Vagina (tissue), 2 donors: ENCODE results near the gene PLCB1.

ENCODE experiments used
- CTCF ChIP-seq, 3 experiments: fragments of 450-650 bp in 2 of 3; fragments of 200-600 bp in 1 of 3; sonication (generic) in 1 of 3; IDR thresholded peaks; one replicate each; pipeline ENCODE4 v1.5.1; 2017 to 2019; ENCODE audit warnings: antibody characterized with exemption in 3 of 3, mild to moderate bottlenecking in 2 of 3, moderate library complexity in 2 of 3
- POLR2A ChIP-seq, 2 donors: fragments of 450-650 bp; IDR thresholded peaks; one replicate each; pipeline ENCODE4 v1.6.1; 2017; ENCODE audit warnings: antibody characterized with exemption in 2 of 2, mild to moderate bottlenecking in 2 of 2, moderate library complexity in 2 of 2
- POLR2AphosphoS5 ChIP-seq, 2 donors: sonication (generic); formaldehyde crosslinking; IDR thresholded peaks; one replicate each; pipeline ENCODE4 v1.9.0; 2017; ENCODE audit warnings: antibody characterized with exemption in 2 of 2, mild to moderate bottlenecking in 2 of 2, low read depth in 1 of 2; ENCODE audit not compliant: insufficient read depth in 1 of 2

- TF ChIP-seq CTCF (IDR thresholded peaks at IDR 0.05) (no peak), POLR2AphosphoS5 (IDR thresholded peaks at IDR 0.05; ENCODE audit: insufficient read depth in 1 of 2, low read depth in 1 of 2) (no peak), POLR2A (IDR thresholded peaks at IDR 0.05) (no peak)
Observed at GRCh38 chr20:8735014-8735413, 602.9 kb downstream of the PLCB1 start.
